Common myeloid progenitor, CD34-positive (primary cell): Measurements from ENCODE around the gene RIMS1.

Experiments used
- CTCF ChIA-PET: fragments of 350-600 bp; sonication (Branson Sonifier 250); formaldehyde crosslinking; loops from one replicate; lab custom pipeline; 2021; ENCODE audit warnings: antibody characterized with exemption; lab: Charles Lee
- POLR2A ChIA-PET: fragments of 350-600 bp; sonication (Branson Sonifier 250); formaldehyde crosslinking; loops from one replicate; lab custom pipeline; 2021; ENCODE audit warnings: antibody characterized with exemption; lab: Charles Lee
- DNase-seq, 3 donors: peaks; one replicate each; pipeline versions ENCODE4 v3.0.0 to v3.0.0-alpha.2; 2013
- H3K27ac ChIP-seq, 2 experiments: 1 replicate in 1 of 2; 2 replicates in 1 of 2; pipeline ENCODE4 v1.7.0; 2013; ENCODE audit warnings: inconsistent platforms in 2 of 2, low read length in 2 of 2, mild to moderate bottlenecking in 2 of 2, low read depth in 1 of 2, moderate library complexity in 1 of 2; ENCODE audit not compliant: severe bottlenecking in 2 of 2, insufficient read depth in 1 of 2, poor library complexity in 1 of 2
- H3K27me3 ChIP-seq, 5 experiments: replicated peaks in 2 of 5; 1 replicate in 3 of 5; 2 replicates in 2 of 5; pipeline versions ENCODE4 v1.6.1 to v1.7.0; 2013; ENCODE audit warnings: low read length in 4 of 5, mild to moderate bottlenecking in 2 of 5, moderate library complexity in 2 of 5, inconsistent platforms in 1 of 5; ENCODE audit not compliant: insufficient read depth in 5 of 5, control insufficient read depth in 4 of 5
- H3K36me3 ChIP-seq, 4 experiments: 1 replicate in 2 of 4; 2 replicates in 2 of 4; pipeline versions ENCODE4 v1.6.1 to v1.7.0; 2013; ENCODE audit warnings: low read length in 3 of 4, control low read depth in 1 of 4, mild to moderate bottlenecking in 1 of 4; ENCODE audit not compliant: control insufficient read depth in 4 of 4, insufficient read depth in 4 of 4
- H3K4me1 ChIP-seq, 4 experiments: 1 replicate in 3 of 4; 2 replicates in 1 of 4; pipeline versions ENCODE4 v1.6.1 to v1.7.1; 2013; ENCODE audit warnings: low read length in 3 of 4, mild to moderate bottlenecking in 3 of 4, control low read depth in 1 of 4, inconsistent platforms in 1 of 4, moderate library complexity in 1 of 4; ENCODE audit not compliant: control insufficient read depth in 4 of 4, insufficient read depth in 4 of 4; ENCODE audit errors: control extremely low read depth in 1 of 4
- H3K4me3 ChIP-seq, 7 experiments: 1 replicate in 4 of 7; 2 replicates in 3 of 7; pipeline versions ENCODE4 v1.5.1 to v1.7.0; 2013; ENCODE audit warnings: mild to moderate bottlenecking in 7 of 7, low read length in 6 of 7, moderate library complexity in 6 of 7, inconsistent platforms in 2 of 7, low read depth in 2 of 7, control low read depth in 1 of 7; ENCODE audit not compliant: insufficient read depth in 4 of 7, control insufficient read depth in 1 of 7; ENCODE audit errors: extremely low read depth in 1 of 7
- H3K9me3 ChIP-seq, 5 experiments: 1 replicate in 4 of 5; 2 replicates in 1 of 5; pipeline versions ENCODE4 v1.6.1 to v1.7.1; 2013; ENCODE audit warnings: low read length in 4 of 5, mild to moderate bottlenecking in 2 of 5, inconsistent platforms in 1 of 5, low read depth in 1 of 5, moderate library complexity in 1 of 5; ENCODE audit not compliant: control insufficient read depth in 4 of 5, insufficient read depth in 2 of 5; ENCODE audit errors: control extremely low read depth in 1 of 5
- WGBS: methylation state at CpG from one replicate; pipeline ENCODE4 v1.1.5; 2013; ENCODE audit not compliant: insufficient coverage; 5-methylcytosine and 5-hydroxymethylcytosine counted together

RIMS1 gene

GRCh38 chr6:72042088-72042487, 155.7 kb downstream of the RIMS1 start:
- no CpG with 5 or more reads among the region's 2 CpGs for WGBS
- H3K9me3 ChIP-seq: no peaks in the 10 kb centered on the region
- ChIA-PET CTCF (no interaction called here), POLR2A (no interaction called here)
- no peak for DNase-seq
- no peaks in the 10 kb centered on the region for H3K27me3 ChIP-seq
- no peaks in the 10 kb centered on the region for H3K4me1 ChIP-seq
- H3K36me3 ChIP-seq: no peaks in the 10 kb centered on the region
- no peak overlapping the region for H3K27ac ChIP-seq
- H3K4me3 ChIP-seq: no peak overlapping the region

- WGBS: 92% methylated on average over 2 of the region's 2 CpGs
- ChIA-PET CTCF (no interaction called here), POLR2A (no interaction called here)
- Histone ChIP-seq H3K4me1 (no peaks in the 10 kb centered on the region), H3K36me3 (no peaks in the 10 kb centered on the region), H3K27me3 (peaks cover 0 to 2% (median 0%) of the 10 kb centered on the region in 5 experiments), H3K4me3 (no peak overlapping the region), H3K9me3 (no peaks in the 10 kb centered on the region), H3K27ac (no peak overlapping the region)
- DNase-seq: no peak
Observed at GRCh38 chr6:72048080-72048479, 161.7 kb downstream of the RIMS1 start.

- DNase-seq: no peak
- CTCF ChIA-PET: no interaction called here
- no peak overlapping the region for H3K4me3 ChIP-seq
- H3K4me1 ChIP-seq: no peaks in the 10 kb centered on the region
- no peaks in the 10 kb centered on the region for H3K9me3 ChIP-seq
- POLR2A ChIA-PET: no interaction called here
- no CpG with 5 or more reads among the region's 3 CpGs for WGBS
- H3K36me3 ChIP-seq: no peaks in the 10 kb centered on the region
- H3K27me3 ChIP-seq: peaks cover 0 to 2% (median 0%) of the 10 kb centered on the region in 5 experiments
- H3K27ac ChIP-seq: no peak overlapping the region
Observed at GRCh38 chr6:72049376-72049775, 163.0 kb downstream of the RIMS1 start.

- Histone ChIP-seq H3K36me3 (no peaks in the 10 kb centered on the region), H3K27ac (no peak overlapping the region), H3K4me1 (no peaks in the 10 kb centered on the region), H3K9me3 (no peaks in the 10 kb centered on the region), H3K27me3 (no peaks in the 10 kb centered on the region), H3K4me3 (no peak overlapping the region)
- ChIA-PET CTCF (no interaction called here), POLR2A (no interaction called here)
- 100% methylated on average over 3 of the region's 6 CpGs for WGBS
- no peak for DNase-seq
Observed at GRCh38 chr6:72061286-72061685, 174.9 kb downstream of the RIMS1 start.

- DNase-seq: no peak
- POLR2A ChIA-PET: no interaction called here
- Histone ChIP-seq H3K27me3 (no peaks in the 10 kb centered on the region), H3K36me3 (no peaks in the 10 kb centered on the region), H3K9me3 (no peaks in the 10 kb centered on the region), H3K4me3 (no peak overlapping the region), H3K4me1 (no peaks in the 10 kb centered on the region), H3K27ac (no peak overlapping the region)
- 100% methylated on average over 1 of the region's 7 CpGs for WGBS
- CTCF ChIA-PET: no interaction called here
Observed at GRCh38 chr6:72064399-72064975, 178.1 kb downstream of the RIMS1 start.

- Histone ChIP-seq H3K27ac (no peak overlapping the region), H3K4me3 (no peak overlapping the region), H3K9me3 (no peaks in the 10 kb centered on the region), H3K27me3 (no peaks in the 10 kb centered on the region), H3K4me1 (no peaks in the 10 kb centered on the region), H3K36me3 (no peaks in the 10 kb centered on the region)
- 100% methylated on average over 1 of the region's 1 CpG for WGBS
- CTCF ChIA-PET: no interaction called here
- DNase-seq: no peak
- POLR2A ChIA-PET: no interaction called here
Observed at GRCh38 chr6:72078096-72078495, 191.7 kb downstream of the RIMS1 start.

- H3K4me1 ChIP-seq: no peaks in the 10 kb centered on the region
- no peaks in the 10 kb centered on the region for H3K36me3 ChIP-seq
- no peaks in the 10 kb centered on the region for H3K9me3 ChIP-seq
- no peaks in the 10 kb centered on the region for H3K27me3 ChIP-seq
- no peak overlapping the region for H3K27ac ChIP-seq
- no peak overlapping the region for H3K4me3 ChIP-seq
- DNase-seq: no peak
- CTCF ChIA-PET: interaction anchor here (1.0 to 1.1 kb wide), 2 partner anchors 33 to 546 kb away, joined by 3 to 4 read pairs; no protein-coding TSS in a partner anchor
- POLR2A ChIA-PET: no interaction called here
- 100% methylated on average over 2 of the region's 2 CpGs for WGBS
Observed at GRCh38 chr6:72080260-72080941, 194.1 kb downstream of the RIMS1 start.
